COLO668 (cell line): ENCODE measurements around the gene ABI3.

Source experiments
- DNase-seq: peaks from one replicate; lab custom pipeline; 2025; ENCODE audit not compliant: unreplicated experiment; lab: John Stamatoyannopoulos, UW

The ABI3 gene

DNA sequence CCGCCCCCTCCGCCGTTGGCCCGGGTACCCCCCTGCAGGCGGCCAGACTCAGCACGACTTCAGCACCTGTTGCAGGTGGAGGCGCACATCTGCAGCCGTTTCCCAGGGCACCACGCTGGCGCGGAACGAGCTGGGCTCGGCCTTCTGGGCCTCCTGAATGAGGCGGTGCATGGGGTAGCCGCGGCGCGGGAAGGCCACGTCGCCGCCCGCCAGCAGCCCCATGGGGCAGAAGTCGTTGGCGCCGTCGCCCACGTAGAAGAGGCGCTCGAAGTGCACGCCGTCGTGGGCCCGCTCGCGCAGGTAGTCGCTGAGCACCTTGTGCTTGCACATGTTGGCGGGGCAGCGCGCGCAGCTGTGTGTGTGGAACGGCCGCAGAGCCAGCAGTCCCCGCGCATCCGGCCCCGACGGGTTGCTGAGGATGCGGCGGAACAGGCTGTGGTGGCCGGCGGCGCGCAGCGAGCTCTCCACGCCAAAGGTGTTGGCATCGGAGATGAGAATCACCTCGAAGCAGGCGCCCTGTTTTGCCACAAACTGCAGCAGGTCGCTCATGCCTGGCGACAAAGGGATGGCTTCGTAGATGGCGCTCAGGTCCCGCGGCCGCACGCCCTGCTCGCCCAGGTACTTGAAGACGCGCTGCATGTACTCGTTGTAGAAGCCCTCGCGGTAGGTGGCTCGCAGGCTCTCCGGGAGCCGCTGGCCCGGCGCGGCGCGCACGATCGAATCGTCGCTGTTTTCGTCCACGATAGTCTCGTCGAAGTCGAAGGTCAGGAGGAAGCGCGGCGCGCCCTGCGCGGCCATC, 13.9 kb downstream of the ABI3 start:
- peak; percentile 44 for DNase-seq

- no peak for DNase-seq
These were observed 14.5 kb downstream of the ABI3 start for GRCh38 chr17:49224997-49225337.

GRCh38 chr17:49225554-49226236, 15.2 kb downstream of the ABI3 start:
- no peak for DNase-seq

DNA sequence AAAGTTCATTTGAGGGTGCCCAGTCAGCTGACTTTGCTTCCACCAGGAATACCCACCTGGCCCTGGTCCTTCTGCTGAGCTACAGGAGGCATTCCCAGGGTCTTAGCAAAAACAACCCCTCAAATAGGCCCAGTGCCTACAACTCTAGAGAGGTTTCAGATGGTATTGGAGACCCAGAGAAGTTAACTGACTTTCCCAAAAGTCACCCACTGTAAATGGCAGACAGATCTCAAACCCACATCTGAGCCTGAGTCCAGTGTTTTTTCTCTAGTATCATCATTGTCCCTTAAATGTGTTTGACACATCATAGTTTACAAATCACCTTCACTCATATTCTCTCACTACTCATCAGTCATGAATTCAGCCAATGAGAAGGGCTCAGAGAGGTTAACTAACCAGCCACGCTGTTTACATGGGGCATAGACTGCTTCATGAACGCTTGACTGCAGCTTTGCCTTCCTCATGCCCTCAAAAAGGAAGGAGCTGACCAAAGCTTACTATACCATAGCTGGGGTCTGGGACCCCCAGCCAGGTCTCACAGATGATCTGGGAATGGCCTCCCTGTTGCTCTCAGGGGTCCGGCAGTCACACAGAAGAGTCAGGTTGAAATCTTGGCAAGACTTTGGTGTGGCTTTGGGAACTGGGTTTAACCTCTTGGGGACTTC, 16.4 kb downstream of the ABI3 start:
- DNase-seq: no peak

DNA sequence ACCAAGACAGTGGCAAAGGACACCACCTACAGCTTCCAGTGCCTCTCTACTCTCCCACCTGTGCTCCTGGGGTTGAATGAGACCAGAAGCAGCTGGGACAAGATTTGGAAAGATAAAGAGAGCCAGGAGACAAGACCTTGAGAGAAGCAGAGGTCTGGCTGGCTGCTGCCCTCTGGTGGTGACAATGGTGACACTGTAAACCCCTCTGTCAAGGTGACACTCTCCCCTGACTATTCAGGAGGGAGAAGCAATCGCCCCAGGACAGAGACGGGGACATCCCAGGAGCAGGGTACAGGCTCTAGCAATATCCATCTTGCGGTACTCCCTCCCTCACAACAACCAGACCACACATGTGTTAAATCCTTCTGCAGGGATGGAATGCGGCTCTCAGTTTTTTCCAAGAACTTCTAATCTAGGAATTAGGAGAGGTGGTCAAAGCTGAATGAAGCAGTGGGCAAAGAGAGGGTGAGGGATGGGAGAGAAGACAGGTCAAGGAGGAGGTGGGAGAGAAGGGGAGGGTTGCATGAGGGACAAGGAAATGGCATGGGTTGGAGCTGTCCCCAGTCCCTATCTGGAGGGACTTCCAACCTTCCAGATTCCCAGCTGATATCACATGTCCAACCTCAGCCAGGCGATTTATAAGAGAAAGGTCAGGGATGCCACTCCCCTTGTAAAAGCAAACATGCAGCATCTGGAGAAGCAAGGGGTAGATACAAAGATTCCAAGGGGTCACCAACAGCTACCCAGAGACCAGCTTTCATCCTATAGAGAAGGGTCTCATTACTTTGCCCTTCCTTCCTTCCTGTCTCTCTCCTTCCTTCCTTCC, 17.1 kb downstream of the ABI3 start:
- DNase-seq: peak; percentile 48

DNA sequence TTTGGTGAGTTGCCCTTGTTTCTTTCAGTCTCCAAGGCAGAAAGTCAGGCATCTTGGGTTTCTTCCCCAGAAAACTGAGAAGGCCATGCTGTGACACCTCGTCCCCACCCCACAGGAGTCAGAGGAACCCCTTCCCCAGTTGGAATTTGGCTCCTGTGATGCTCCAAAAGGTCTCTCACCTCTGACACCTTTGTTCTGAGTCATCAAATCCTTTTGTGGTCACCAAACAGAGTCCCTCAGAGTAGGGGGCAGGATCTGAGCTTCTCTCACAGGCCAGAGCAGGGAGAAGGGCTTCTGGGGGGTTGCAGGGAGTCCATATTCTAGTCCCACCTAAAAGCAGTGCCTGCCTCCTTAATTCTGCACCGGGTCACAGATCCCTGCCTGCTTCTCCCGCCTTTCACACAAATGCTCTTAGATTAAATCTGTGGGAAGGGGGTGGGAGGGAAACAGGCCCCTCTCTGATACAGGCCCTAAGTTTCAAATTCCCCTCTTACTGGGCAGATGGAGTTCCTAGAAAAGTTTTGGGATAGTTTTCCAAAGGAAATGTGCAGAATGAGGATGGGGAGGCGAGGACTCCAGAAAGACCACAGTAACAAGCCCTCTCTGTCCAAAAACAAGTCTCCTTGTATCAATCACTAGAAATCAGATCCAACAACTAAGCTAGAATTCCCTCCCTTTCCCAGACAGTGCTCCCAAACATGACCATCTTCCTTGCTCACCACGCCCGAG, 18.7 kb downstream of the ABI3 start:
- DNase-seq: no peak

GRCh38 chr17:49229805-49230600, 19.5 kb downstream of the ABI3 start:
- DNase-seq: no peak

DNA sequence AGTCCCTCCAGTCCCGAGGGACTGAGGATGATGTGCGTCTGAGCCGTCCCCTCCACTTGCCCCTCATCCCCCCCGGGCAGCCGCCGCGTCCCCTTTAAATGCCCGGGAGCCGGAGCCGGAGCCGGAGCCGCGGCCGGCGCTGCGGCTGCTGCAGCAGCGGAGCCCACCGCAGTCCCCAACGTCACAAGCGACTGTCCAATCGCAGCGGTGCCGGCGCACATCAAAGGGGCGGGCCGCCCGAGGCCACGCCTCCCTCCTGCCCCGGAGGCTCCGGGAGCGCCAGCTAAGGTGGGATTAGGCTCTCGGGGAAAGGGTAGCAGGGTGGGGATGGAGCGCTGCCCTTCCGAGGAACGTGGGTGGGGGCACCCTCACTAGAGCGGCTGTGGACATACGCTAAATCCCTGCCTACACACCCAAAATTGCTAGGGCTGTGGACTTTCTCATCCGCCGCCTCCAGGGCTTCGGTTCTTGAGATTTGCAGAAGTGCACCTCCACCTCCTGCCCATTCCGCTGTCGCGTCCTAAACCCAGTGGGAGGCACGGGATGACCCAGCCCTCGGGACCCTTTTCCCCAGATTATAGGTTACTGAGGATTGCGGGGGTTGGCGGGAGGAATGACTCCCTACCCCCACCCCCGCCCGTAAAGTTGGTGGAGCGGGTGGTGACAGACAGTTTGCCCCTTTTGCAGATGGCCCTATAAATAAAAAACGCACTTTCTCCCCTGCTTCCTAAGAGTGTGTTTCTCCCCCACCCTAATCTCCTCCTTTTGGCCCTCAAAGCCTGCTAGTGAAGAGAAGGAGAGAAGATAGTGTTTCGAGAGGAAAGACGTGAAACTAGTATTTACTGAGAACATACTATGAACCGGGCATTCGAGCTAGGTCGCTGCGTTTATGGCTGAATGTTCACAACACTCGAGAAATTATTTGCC, 20.4 kb downstream of the ABI3 start, which contains the start of gene PHOSPHO1:
PHOSPHO1 (minus strand) TSS at position 152 of the 927 bp plus-strand sequence. CDS start 4,096 bp downstream, outside the sequence.
- DNase-seq: peak; percentile 19

GRCh38 chr17:49231563-49231894, 21.0 kb downstream of the ABI3 start:
- no peak for DNase-seq

DNA sequence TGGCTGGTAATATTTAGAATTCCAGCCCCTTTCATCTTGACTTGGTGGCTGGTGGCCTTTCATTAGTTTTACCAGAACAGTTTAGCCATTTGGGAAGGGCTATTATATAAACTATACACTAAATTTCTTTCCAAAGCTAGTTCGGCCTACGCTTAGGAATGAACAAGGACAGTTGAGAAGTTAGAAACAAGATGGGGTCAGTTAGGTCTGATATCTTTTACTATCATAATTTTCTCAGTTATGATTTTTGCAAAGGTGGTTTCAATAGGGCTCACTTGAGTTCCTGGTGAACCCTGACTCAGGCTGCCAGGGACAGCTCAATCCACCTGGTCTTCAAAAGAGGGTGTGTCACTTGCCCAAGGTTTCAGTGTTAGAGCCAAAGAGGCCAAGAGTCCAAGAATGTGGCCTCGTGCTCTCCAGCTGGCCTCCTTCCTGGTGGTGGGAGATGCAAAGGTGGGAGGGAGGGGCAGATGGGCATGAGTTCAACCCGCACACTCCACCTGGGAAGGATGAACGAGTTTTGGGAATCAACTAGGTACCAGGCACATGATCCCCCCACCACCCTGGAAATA, 24.1 kb downstream of the ABI3 start:
- DNase-seq: no peak

GRCh38 chr17:49235896-49236295, 25.4 kb downstream of the ABI3 start:
- DNase-seq: no peak

GRCh38 chr17:49239963-49240362, 29.5 kb downstream of the ABI3 start:
- no peak for DNase-seq

GRCh38 chr17:49240619-49241018, 30.1 kb downstream of the ABI3 start:
- no peak for DNase-seq

DNA sequence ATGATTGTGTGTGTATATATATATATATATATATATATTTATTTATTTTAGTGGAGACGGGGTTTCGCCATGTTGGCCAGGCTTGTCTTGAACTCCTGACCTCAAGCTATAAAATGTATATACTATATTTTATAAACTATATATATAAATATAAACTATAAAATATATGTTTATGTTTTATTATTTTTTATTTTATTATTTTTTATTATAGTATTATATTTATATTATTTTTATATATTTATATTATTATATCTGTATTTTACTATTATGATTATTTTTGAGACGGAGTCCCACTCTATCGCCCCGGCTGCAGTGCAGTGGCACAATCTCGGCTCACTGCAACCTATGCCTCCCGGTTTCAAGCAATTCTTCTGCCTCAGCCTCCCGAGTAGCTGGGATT, 30.5 kb downstream of the ABI3 start:
- DNase-seq: no peak

DNA sequence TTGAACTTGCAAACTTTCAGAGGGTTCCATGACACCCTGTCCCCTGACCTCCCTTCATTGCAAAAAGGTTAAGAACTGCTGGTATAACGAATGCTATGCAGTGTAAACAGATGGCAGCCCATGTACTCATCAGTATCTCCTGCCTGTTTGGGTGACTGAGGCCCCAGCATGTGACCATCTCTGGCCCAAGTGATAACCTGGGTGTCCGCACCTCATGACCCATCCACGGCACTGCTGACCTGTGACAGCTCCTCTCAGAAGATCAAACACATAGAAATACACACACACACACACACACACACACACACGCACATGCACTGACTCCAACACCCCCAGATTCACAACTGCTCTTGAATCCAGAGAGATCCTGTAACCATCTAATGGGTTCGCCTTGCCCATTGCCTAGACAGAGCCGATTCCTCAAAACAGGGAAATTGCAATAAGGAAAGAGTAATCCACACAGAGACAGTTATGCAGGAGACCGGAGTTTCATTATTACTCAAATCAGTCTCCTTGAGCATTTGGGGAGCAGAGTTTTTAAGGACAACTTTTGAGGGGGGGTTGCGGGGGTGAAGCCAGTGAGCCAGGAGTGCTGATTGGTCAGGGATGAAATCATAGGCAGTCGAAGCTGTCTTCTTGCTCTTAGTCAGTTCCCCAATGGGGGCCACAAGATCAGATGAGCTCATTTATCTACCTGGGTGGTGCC, 31.3 kb downstream of the ABI3 start:
- DNase-seq: no peak

DNA sequence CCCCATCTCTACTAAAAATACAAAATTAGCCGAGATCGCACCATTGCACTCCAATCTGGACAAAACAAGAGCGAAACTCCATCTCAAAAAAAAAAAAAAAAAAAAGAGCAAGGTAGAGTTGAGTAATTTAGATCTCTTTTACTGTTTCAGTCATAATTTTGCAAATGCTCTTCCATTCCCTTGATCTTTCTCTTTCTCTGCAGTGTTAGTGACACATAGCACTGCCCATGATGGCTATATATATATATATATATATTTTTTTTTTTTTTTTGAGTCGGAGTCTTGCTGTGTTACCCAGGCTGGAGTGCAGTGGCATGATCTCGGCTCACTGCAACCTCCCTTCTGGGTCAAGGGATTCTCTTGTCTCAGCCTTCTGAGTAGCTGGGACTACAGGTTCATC, 32.3 kb downstream of the ABI3 start:
- DNase-seq: no peak

DNA sequence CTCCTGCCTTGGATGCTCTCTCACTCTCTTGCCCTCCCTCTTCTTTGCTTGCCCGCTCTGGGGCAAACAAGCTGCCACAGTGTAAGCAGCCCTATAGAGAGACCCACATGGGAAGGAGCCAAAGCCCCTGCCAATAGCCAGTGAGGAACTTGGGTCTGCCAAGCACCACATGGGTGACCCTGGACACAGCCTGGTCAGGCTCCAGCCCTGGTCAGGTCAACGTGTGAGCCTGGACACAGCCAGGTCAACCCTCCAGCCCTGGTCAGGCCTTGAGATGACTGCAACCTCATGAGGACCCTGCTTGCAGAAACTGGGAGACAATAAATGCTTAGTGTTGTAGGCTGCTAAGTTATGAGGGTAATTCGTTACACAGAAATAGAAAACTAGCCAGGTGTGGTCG, 34.3 kb downstream of the ABI3 start:
- no peak for DNase-seq

DNA sequence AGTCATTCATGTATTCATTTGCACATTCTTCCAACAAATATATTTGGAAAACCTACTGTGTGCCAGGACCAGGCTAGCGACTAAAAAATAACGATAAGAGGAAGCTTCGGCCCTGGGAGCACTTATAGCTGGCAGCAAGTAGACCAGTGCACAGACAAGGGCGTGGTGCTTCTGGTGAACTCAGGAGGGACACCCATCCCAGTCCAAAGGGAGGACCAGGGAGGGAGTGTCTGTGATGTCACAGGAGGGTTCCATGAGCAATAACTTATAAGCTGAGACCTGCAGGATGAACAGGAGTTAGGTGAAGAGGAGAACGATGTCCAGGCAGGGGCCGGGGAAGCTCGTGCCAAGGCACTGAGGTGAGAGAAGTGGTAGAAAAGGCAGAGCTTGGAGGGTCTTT, 37.4 kb downstream of the ABI3 start:
- no peak for DNase-seq
